Medulla oblongata (tissue), 1 donor: ENCODE measurements around the gene INPP4B.

Experiments used
- DNase-seq: peaks from one replicate; pipeline ENCODE4 v3.0.0-alpha.2; 2015; ENCODE audit errors: extremely low spot score

INPP4B gene

DNA sequence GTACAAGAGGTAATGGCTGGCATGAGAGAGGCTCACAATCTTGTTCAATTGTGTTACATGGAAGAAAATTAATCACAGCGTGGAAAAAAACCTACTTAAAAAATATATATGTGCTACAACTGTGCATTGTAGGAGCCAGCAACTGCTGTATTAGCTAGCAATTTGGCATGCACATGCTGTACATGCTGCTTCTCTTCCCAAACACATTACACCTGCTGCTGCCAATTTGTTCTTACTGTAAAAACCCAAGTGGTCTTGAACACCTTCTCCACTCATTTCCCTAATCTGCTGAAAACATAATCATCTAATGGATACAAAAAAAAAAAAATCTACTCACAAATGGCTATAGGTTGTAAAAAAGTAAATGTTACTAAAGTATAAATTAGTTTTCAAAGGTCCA, 264.2 kb downstream of the INPP4B start:
- DNase-seq, result no peak

GRCh38 chr4:142579443-142579842, 266.7 kb downstream of the INPP4B start:
- DNase-seq, result no peak

DNA sequence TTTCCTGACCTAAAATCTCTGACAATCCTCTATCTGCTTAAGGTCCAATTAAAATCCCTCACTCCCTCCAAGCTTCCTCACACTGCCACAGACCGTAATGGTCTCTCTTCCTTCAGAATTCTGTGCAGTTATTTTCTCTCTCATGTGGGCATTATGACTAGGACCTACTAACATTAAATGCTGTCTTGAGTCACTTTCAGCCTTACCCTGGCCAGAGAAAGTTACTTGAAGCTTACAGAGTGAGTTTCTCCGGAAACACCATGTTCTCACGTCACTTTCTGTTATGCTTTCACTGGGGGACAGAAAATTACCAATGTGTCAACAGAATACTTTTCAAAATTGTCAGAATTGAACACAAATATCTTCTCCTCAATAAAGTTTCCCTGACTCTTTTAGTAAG, 271.8 kb downstream of the INPP4B start:
- no peak for DNase-seq

- DNase-seq, result no peak
Observed at GRCh38 chr4:142572071-142572470, 274.0 kb downstream of the INPP4B start.

- peak; percentile 8 for DNase-seq
Observed at GRCh38 chr4:142567620-142568451, 278.3 kb downstream of the INPP4B start.

DNA sequence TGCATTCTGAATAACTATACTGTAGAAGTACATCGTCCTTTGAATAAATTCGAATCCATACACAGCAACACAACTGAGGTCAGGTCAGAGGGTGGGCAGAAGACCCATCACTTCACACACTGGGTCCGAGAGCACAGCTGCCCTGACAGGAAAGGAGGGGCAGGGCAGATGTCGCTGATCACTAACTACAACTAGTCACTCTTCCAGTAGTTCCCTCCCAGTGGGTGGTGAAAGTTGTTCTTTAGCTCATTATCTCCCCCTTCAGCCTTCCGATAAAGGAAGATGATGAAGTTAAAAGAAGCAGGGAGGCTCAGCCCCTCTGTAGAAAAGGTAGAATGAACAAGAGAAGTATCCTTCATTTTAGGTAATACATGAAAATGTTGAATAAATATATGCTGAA, 278.9 kb downstream of the INPP4B start:
- no peak for DNase-seq

DNA sequence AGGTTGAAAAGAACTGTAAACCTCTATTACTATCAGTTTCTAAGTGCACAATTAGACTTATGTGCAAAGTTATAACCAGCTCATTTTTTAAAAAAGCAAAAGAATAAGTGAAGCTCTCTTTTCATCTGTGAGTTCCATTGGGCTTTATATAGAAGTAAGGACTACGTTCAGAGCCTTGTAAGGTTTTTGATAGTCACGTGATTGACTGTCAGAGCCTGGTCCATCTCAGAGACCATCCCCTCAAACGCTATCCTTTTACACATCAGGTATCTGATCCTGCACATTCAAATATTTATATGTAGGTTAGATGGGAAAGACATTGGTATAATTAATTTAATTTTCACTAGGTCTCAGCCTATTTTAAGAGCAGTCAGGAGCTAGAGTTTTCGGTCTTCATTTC, 279.3 kb downstream of the INPP4B start:
- DNase-seq, result no peak

DNA sequence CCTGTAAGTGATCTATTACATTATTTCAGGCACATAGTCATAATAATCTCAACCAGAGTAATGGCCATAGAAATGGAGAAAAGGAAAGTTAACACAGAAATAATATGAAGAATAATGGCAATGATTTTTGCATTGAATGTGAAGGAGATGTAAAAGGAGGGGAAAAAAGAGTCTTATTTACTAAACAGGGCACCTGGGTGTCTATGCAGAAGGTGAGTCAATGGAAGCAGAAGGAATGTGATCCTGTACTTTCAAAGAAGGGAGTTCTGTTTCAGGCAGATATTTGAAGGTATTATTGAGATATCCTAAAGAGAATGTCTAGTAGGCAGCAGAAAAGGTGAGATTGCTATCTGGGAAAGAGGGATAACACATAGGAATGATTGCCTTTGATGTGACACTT, 279.9 kb downstream of the INPP4B start:
- no peak for DNase-seq

DNA sequence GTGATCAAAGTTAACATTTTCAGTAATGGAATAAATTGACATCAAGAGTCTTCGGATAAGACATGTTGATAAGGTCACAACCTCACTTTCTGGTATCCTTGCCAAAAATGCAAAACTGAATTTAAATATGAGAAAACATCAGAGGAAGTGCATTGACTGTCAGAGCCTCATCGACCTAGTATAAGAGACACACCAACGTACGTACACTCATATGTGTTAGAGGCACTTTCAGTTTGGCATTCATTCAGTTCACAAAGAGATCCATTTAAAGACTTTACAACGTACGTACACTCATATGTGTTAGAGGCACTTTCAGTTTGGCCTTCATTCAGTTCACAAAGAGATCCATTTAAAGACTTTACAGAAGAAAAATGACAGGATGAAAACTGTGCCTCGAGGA, 280.3 kb downstream of the INPP4B start:
- no peak for DNase-seq

GRCh38 chr4:142563682-142564291, 282.3 kb downstream of the INPP4B start:
- no peak for DNase-seq

GRCh38 chr4:142559986-142560385, 286.1 kb downstream of the INPP4B start:
- DNase-seq, result no peak

- no peak for DNase-seq
Observed at GRCh38 chr4:142558851-142559250, 287.2 kb downstream of the INPP4B start.

DNA sequence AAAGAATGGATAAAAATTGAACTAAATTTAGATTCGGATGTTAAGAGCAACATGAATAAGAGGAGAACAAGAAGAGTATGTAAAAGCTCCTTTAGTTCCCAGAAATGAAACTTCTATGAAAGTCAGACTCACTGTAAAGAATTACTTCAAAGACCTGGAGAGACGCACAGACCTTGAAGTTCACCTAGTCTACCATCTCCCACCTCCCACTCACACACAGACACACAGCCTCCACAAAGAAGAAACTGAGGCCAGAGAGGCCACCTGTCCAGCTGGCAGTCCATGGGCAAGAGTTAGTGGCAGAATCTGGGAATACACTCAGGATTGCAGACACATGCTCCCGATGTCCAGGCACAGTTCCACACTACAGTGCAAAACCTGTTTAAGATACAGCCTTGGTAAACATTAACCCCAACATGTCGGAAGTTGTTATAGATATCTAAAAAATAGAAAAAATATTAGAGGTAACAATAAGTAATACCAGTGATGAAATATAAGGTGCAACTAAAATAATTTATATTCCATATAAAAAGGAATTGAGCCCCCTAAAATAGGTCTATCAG, 288.8 kb downstream of the INPP4B start:
- no peak for DNase-seq

- no peak for DNase-seq
Observed at GRCh38 chr4:142556570-142557238, 289.4 kb downstream of the INPP4B start.

DNA sequence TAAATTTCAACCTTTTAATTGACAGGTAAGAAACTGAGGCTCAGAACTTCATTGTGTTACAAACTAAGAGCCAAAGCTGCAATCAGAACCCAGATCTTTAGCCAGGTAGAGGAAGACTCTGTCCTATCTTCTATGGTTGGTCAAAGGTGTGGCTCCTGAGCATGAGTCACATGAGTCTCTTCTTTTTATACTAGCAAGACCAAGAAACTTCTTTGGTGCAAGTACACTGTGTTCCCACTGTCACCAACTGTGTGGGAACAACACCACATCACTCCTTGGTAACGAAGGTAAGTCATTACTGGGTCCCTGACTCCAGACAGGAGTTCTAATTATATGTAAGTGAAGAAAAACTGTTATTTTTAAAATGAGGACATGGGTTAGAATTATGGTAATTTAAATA, 290.1 kb downstream of the INPP4B start:
- DNase-seq, result no peak

DNA sequence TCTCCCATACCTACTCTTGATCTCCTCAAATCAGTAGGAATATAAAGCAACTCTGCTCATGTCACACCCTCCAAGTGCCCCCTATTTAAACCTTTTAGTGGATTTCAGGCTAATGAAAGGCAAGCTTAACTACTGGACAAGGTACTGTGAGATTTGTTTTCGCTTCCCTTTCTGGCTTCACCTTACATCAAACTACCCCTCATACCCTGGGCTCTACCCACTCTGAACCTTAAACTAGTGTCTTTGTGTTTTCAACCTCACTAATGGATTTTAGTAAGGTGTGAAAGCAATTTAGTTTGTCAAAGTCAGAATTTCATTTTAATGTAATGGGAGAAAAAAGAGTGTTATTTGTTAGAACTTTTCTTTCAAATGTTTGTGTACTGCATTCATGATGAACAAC, 291.7 kb downstream of the INPP4B start:
- DNase-seq, result no peak

DNA sequence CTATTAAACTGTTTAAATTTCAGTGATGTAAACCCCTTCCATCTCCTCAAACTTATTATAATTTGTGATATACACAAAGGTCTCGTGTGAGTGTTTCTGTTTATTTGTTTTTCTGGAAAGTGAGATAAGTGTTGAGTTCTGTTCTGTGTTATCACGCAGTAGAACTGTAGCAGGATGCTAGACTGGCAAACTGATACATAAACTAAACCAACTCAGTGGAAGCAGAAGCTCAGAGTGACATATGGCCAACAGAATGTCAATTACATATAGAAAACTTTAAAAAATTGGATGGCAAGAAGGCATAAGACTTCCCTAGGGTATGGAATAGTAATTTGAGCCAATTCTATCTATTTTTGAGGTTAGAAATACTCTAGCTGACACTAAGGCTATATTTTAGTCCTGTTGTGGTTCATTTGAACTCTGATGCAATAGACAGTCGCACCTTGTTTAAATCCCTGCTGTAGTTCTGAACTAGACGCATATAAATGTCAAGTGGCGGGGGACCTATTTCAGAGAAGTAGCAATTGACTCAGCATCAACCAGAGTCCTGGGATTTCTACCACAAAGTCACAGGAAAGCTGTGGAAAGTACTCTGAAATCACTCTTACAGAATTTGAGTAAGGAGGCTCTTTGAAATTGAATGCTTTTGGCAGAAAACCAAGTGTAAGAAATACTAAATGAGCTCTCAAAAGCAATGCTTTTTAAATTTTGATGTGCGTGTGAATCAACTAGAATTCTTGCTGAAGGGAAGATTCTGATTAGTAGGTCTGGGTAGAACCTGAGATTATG, 294.4 kb downstream of the INPP4B start:
- no peak for DNase-seq

DNA sequence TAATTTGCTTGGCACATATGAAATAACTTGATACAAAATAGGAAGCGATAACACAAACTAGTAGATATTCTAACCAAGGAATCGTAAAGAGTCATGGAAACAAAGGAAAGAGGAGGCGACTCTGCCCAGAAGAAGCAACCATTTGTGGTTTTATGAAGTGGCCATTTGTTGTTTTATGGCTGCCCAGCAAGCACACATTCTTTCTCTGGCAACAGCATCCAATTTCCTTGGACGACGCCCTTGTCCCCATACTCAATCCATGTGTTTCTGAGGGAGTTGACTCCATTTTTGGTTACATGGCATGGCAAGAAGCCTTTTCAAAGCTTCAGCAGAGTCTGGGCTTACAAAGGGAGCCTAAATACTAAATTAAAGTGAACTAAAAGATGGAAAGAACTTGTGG, 295.1 kb downstream of the INPP4B start:
- DNase-seq, result no peak

- DNase-seq, result no peak
Observed at GRCh38 chr4:142549726-142550463, 296.2 kb downstream of the INPP4B start.

GRCh38 chr4:142549248-142549647, 296.9 kb downstream of the INPP4B start:
- no peak for DNase-seq

GRCh38 chr4:142548491-142548890, 297.6 kb downstream of the INPP4B start:
- no peak for DNase-seq
